HG03432 (cell line): Measurements from ENCODE around the gene PRSS35.
A peak's percentile ranks its signal among the peaks of the same experiment; 100 is the strongest.
"Not testable (repeated sequence)": the region's sequence is repeated elsewhere in the genome, so short reads cannot be mapped to it uniquely, and the experiment has no call there.

Experiments used
- ATAC-seq: cut with Tn5 transposase; IDR thresholded peaks from one replicate; pipeline ENCODE4 v1.9.1; 2021; ENCODE audit warnings: mild to moderate bottlenecking, moderate library complexity; ENCODE audit not compliant: unreplicated experiment

PRSS35 gene

GRCh38 chr6:83511901-83512681, at the start of gene PRSS35:
TSS of gene PRSS35 (plus strand) at chr6:83512534. CDS start at chr6:83523442, 10,908 bp downstream.
- ATAC-seq, result peak; percentile 69

GRCh38 chr6:83463886-83464285, 48.4 kb upstream of the PRSS35 start:
- ATAC-seq, result no peak

- no peak for ATAC-seq
Observed at GRCh38 chr6:83464381-83465140, 47.8 kb upstream of the PRSS35 start.

- ATAC-seq, result no peak
Observed at GRCh38 chr6:83466328-83466727, 46.0 kb upstream of the PRSS35 start.

- ATAC-seq, result no peak
Observed at GRCh38 chr6:83467620-83468036, 44.7 kb upstream of the PRSS35 start.

- no peak for ATAC-seq
Observed at GRCh38 chr6:83470001-83470400, 42.3 kb upstream of the PRSS35 start.

GRCh38 chr6:83470587-83470986, 41.7 kb upstream of the PRSS35 start:
- ATAC-seq, result no peak

- no peak for ATAC-seq
Observed at GRCh38 chr6:83472767-83473166, 39.6 kb upstream of the PRSS35 start.

- no peak for ATAC-seq
Observed at GRCh38 chr6:83474309-83474708, 38.0 kb upstream of the PRSS35 start.

GRCh38 chr6:83476971-83477370, 35.4 kb upstream of the PRSS35 start:
- no peak for ATAC-seq

- ATAC-seq, result no peak
Observed at GRCh38 chr6:83479389-83479788, 32.9 kb upstream of the PRSS35 start.

- no peak for ATAC-seq
Observed at GRCh38 chr6:83480470-83480869, 31.9 kb upstream of the PRSS35 start.

- not testable (repeated sequence) for ATAC-seq
Observed at GRCh38 chr6:83481938-83482337, 30.4 kb upstream of the PRSS35 start.

GRCh38 chr6:83488448-83488847, 23.9 kb upstream of the PRSS35 start:
- no peak for ATAC-seq

GRCh38 chr6:83488861-83489260, 23.5 kb upstream of the PRSS35 start:
- no peak for ATAC-seq

GRCh38 chr6:83490217-83490807, 22.0 kb upstream of the PRSS35 start:
- ATAC-seq, result no peak

GRCh38 chr6:83505356-83505755, 7.0 kb upstream of the PRSS35 start:
- ATAC-seq, result no peak

GRCh38 chr6:83509441-83509840, 2.9 kb upstream of the PRSS35 start:
- ATAC-seq, result no peak

GRCh38 chr6:83510791-83511190, 1.5 kb upstream of the PRSS35 start:
- no peak for ATAC-seq

GRCh38 chr6:83511266-83511665, 1.1 kb upstream of the PRSS35 start:
- ATAC-seq, result no peak

- peak; percentile 6 for ATAC-seq
Observed at GRCh38 chr6:83514466-83514865, 2.1 kb downstream of the PRSS35 start.
